HL-60 (cell line): Measurements from ENCODE around the gene CPHXL2.

Experiments used
- GABPA ChIP-seq: IDR thresholded peaks from 2 replicates; pipeline ENCODE4 v1.6.1; 2012; ENCODE audit warnings: low read depth
- POLR2AphosphoS5 ChIP-seq: IDR thresholded peaks from 2 replicates; pipeline ENCODE4 v1.6.1; 2012; ENCODE audit warnings: low read depth
- SPI1 ChIP-seq: IDR thresholded peaks from 2 replicates; pipeline ENCODE4 v1.6.1; 2012; ENCODE audit warnings: low read depth, mild to moderate bottlenecking, borderline replicate concordance
- TF ChIP-seq, protein P1 (sequence below): IDR thresholded peaks from one replicate; pipeline ENCODE4 v1.5.1; 2011; ENCODE audit warnings: low read length, control low read depth, inconsistent platforms; ENCODE audit not compliant: insufficient read depth
- TF ChIP-seq, protein P2 (sequence below): IDR thresholded peaks from 2 replicates; pipeline ENCODE4 v1.6.1; 2012; ENCODE audit warnings: low read depth; ENCODE audit not compliant: insufficient replicate concordance

DNA sequence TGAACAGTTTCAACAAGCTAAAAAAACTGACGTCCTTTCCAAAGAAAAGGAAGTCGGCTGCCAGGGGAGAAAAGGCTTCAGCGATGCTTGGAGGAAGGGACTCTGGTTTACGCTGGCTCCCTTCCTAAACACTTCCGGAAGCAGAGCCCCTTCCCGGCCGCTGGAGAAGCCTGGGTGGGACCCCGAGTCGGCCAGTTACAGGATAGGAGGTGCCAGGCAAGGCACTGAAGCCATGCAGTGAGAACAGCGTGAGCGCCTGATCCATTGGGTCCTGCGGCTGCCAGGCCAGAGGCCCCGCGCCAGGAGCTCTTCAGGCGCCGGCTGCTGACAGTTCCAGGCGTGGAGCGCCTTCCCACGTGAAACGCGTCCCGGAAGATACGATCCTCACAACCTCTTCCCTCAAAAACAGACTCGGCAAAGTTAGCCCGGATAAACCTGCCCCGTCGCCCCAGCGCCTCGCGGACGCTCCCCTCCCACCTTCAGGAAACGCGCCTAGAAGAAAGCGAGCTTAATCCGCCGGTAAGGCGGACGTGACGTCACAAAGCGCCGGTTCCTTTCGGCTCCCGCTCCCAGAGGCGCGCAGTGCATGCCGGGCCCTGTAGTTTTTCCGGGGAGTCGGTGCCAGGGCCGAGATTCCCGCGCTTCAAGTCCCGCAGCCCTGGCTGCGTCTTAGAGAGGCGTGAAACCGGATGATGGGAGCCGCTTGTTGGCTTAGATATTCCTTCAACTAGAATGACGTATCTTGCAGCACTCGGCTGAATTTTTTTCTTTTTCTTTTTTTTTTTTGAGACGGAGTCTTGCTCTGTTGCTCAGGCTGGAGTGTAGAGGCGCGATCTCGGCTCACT lies 53.8 kb downstream of the CPHXL2 start, which contains the start of gene ADAT1:
- TF ChIP-seq, protein P1, sequence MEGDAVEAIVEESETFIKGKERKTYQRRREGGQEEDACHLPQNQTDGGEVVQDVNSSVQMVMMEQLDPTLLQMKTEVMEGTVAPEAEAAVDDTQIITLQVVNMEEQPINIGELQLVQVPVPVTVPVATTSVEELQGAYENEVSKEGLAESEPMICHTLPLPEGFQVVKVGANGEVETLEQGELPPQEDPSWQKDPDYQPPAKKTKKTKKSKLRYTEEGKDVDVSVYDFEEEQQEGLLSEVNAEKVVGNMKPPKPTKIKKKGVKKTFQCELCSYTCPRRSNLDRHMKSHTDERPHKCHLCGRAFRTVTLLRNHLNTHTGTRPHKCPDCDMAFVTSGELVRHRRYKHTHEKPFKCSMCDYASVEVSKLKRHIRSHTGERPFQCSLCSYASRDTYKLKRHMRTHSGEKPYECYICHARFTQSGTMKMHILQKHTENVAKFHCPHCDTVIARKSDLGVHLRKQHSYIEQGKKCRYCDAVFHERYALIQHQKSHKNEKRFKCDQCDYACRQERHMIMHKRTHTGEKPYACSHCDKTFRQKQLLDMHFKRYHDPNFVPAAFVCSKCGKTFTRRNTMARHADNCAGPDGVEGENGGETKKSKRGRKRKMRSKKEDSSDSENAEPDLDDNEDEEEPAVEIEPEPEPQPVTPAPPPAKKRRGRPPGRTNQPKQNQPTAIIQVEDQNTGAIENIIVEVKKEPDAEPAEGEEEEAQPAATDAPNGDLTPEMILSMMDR, result no peak
- TF ChIP-seq SPI1 (peak; percentile 69; the same call in 1 of the 2 replicates), POLR2AphosphoS5 (peak; percentile 79), GABPA (peak; percentile 85)
- TF ChIP-seq, protein P2, sequence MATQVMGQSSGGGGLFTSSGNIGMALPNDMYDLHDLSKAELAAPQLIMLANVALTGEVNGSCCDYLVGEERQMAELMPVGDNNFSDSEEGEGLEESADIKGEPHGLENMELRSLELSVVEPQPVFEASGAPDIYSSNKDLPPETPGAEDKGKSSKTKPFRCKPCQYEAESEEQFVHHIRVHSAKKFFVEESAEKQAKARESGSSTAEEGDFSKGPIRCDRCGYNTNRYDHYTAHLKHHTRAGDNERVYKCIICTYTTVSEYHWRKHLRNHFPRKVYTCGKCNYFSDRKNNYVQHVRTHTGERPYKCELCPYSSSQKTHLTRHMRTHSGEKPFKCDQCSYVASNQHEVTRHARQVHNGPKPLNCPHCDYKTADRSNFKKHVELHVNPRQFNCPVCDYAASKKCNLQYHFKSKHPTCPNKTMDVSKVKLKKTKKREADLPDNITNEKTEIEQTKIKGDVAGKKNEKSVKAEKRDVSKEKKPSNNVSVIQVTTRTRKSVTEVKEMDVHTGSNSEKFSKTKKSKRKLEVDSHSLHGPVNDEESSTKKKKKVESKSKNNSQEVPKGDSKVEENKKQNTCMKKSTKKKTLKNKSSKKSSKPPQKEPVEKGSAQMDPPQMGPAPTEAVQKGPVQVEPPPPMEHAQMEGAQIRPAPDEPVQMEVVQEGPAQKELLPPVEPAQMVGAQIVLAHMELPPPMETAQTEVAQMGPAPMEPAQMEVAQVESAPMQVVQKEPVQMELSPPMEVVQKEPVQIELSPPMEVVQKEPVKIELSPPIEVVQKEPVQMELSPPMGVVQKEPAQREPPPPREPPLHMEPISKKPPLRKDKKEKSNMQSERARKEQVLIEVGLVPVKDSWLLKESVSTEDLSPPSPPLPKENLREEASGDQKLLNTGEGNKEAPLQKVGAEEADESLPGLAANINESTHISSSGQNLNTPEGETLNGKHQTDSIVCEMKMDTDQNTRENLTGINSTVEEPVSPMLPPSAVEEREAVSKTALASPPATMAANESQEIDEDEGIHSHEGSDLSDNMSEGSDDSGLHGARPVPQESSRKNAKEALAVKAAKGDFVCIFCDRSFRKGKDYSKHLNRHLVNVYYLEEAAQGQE, result peak; percentile 14
